HG03108 (cell line): Measurements from ENCODE around the gene DNASE2B.

ENCODE experiments used
- ATAC-seq: cut with Tn5 transposase; IDR thresholded peaks from one replicate; pipeline ENCODE4 v1.9.1; 2021; ENCODE audit warnings: moderate library complexity; ENCODE audit not compliant: unreplicated experiment

The DNASE2B gene

DNA sequence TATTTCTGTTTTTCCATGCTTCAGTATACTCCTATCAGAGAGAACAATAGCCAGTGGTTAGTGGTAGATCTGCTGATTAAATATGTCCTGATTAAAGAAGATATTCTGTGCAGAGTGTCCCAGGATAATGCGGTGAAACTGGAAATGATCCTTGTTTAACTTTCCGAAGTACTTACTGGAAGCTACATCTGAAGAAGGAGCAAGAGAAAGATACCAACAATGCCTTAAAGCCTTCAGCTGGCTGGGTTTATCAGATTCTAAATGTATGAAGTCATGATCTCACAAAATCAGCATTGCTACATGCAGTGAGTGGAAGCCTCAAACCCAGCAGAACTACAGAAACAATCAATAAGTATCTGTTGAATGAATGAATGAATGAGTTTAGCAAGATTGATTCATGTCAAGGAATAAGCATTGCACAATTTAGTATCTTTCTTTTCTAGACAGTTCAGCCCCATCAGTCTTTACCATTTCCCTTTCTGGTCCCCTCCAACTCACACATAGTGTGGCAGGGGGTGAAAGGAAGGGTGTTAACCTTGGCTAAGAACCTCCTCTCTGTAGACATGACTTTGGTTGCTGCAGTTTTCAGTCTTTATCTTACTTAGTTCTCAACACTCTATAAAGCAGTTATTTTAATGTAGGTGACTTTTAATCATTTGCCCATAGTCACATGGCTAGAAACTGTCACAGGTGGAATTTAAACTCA, 24.7 kb upstream of the DNASE2B start:
- ATAC-seq = no peak

DNA sequence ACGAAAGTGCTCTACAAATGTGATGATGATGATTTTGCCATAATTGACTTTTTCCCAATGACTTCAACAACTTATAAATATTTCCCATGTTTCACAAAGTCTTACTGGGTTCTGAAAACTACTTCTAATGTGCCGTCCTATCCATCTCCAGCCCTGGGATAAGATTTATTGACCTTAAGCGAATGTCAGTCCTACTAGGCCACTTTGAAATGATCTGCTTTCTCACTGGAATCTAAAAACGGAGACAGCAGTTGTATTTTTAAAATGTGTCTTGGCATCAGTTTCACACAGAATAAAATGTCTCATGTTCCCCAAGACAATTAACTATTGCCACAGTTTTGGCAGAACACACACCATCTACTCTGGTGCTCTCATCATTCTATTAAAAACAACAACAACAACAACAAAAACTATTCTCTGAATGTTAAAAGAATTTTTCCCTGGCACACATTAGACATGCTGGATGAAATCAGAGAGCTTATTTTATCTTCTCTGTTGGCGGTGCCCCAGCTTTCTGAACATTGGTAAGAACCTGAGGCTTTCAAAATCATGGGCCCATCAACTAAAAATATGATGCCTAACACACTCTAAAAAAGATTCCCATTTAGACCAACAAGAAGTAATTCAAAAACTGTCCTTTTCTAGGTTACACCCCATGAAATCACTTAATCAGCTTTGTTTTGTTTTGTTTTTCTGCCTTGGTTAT, 23.1 kb upstream of the DNASE2B start:
- ATAC-seq = no peak

DNA sequence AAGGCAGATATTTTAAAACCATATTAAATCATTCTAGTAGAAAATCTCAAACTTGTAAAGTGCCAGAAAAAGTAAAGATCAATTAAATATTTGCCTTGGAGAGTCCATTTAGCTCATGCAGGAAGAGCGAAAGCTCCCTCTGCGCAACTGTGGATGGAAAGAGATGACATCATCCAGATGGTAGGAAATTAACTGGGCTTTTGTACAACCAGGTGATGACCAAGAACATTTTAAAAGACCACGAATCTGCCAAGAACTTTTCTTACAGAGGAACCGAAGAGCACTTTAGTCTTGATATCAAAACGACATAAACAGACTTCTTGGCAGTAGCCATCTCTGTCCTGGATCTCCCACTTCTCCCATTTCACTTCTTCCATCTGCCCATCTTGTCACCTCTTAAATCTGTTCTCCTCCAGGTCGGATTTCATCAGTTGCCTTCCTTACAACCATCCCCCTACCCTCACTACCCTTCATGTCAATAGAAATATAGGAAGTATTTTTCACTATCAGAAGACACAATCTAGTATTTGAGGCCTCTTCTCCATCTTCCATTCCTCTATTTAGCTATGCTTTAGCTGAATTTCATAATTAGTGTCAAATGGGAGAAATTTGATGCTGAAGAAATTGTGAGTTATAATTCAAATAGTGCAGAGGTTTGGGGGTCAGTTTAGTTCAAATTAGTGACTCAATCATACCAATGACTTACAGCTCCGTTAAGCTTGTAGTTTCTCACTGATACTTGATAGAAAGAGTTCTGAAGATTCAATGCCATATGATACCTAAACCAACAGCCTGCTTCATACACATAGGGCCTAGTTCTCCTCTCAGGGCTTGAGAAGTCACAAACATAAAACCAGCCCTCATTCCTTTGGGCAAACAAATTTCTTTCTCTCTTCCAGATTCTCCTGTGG, 22.0 kb upstream of the DNASE2B start:
- ATAC-seq = no peak

DNA sequence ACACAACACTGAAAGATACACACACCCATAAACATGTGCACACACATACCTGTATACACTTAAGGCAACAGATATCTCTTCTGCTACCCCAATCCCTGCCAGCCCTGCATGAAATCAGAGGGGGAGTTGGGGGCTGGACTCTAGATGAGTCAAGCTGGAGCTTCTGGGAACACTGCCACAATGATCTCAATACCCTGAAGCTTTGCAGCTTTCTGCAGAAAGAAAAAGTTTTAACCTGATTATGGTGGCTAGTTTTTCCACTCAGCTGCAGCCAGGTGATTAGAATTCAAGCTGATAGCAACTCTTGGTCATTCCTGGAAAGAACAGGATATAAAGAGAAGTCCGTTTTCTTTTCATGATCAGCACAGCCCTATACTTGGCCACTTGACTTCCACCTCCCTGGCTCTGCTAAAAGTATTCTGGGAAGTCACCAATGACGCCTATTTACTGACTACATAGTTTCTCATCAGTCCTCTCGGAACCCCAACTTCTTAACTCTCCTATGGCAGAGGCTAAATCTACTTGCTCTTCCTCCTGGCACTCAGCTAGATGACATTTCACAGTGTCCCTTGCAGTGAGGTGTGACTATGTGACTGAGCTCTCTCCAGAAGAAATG, 20.7 kb upstream of the DNASE2B start:
- ATAC-seq = no peak

DNA sequence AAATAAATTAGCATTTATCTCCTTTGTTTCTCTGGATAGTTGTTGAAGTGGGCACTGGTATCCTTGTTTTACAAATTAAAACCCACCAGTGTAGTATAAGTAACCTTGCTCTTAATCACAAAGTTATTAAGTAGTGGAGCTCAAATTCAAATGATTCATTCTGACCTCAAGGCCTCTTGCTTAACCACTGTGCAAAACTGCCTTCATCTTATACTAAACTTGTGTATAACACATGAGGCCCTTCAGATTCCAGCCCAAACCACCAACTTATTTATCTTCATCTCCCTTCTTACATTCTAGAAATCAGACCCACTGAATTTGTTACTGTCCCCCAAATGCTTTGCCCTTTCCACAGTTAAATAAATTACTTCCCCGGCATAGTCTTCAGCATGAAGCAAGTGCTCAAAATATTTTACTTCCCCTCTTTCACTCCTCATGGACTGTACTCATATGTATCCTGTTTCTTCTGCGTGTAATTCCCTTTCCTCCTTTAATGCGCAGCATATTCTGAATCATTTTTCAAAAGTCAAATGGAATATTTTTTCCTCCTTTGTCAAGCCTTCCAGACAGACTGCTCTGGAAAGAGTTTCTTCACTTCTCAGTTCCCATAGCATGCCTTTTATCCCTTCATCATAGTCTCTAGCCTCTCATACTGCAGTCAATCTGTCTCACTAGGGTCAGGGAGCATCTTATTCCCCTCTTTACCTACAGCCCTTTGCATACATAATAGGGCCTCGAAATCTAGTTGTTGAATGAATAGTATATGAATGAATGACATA, 19.0 kb upstream of the DNASE2B start:
- ATAC-seq = no peak

DNA sequence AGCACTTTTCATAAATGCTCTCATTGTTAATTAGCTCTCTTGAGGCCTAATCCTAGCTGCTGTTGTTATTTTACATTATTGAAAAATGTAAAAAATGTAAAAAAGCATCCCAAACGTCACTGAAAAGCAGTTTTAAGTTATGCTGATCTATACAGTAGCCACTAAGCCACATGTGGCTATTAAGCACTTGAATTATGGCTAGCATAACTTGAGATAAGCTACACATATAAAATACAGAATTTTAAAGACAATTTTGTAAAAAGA, 18.4 kb upstream of the DNASE2B start:
- ATAC-seq = no peak

DNA sequence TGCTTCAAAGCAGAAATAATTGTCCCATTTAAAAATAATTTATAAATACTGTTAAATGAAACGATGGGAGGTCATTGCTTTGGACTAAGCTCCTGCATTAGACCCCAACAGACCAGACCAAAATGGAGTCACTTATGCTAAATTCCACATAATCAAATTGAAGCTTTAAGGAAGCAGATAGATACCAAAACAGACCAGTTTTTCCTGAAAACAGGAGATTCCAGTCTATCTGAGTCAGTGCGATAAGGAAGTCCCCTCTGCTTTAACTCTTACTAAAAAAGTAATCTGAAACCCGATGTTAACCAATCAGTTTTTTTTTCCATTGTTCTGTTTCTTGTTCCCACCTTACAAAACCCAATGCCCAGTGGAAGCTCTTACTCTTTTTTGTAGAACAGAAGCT, 16.2 kb upstream of the DNASE2B start:
- no peak for ATAC-seq

DNA sequence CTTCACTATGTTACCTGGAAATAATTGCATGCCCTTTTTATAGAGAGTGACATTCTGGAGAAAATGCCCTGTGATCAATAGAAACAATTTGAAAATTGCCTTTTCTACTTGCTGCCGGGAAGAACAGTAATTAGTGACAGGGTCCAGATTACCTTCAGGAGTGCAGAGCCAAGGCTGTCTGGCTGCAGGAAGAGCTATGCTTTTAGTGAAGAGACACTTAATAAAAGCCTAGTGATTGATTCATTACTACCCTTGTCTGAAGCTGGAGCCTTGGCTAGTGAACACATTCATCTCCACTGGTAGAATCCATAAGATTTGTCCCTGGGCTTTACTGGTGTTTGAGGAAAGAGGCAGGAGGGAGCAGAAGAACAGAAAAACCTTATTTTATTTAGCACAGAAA, 12.9 kb upstream of the DNASE2B start:
- no peak for ATAC-seq

DNA sequence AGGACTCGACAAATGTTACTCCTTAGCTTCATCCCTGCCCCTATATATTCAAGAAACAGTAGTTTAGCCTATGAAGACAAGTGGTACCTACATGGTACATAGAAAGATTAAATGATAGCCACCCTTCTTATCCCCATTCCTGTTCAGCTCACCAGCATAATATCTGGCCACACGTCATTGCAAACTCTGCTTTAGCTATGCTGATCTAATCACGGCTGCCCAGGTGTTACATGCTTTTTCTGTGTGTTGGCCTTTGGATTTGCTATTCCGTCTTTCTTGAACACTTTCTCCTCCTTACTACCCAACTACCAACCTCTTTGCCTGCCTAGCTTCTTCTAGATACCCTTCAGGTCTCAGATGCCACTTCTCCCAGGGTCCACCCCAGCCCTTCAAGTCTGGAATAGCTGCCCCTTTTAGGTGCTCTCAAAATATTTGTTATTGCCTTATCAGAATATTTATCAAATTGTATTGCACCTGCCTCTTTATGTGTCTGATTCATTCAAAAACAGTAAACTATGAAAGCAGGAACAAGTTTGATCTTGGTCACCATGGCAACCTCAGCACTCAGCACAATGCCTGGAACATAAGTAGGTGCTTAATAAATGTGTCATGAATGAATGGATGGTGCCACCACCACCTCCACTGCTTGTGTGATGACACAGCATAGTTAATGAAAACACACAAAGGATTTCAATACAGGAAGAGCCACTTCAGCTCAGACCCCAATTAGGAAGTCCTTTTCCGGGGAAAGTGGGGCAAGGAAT, 11.4 kb upstream of the DNASE2B start:
- ATAC-seq = no peak

DNA sequence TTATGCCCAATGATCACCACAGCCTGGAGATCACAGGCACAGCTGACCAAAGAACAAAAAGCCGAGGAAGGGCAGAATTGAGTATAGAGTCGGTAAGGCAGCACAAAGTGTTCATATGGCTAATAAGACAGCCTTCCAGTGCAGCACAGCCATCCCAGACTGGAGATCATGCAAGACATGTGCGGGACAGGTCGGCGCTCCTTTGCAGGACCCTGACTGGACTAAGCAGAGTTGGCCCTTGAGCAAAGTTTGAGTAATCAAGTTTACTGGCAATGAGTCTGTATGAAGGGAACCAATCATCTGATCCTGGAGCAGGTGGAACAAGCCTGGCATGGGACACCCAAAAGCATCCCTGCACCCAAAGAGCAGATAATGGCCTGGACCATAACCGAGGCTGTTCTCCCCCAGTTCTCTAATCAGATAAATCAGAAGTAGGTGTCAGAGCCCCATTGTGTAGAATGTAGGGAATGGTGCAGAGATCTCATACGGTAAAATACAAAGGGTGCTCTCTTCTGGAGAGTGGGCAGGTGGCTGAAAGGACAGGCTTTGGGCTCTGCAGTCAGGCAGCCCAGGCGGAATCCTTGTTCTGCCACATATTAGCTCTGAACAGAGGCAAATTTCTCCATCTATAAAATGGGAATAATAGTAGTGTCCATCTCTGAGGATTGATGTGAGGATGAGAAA, 10.7 kb upstream of the DNASE2B start:
- ATAC-seq = no peak

DNA sequence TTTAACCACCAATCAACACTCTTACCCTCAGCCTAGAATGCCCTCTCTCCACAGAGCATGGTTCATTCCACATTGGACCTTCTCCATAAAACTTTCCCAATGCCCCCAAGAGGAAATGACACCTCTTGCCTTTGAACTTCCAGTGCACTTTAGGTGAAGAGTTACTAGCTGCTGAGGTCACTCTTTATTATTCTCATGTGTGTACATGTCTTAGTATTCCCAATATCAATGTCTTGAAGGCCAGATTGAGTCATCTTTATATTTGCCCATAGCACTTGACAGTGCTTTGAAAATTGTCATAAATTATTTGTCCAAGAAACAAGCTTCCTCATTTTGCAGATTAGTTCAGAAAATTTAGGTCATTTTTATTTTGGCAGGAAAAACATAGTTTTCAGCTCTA, 8.1 kb upstream of the DNASE2B start:
- no peak for ATAC-seq

DNA sequence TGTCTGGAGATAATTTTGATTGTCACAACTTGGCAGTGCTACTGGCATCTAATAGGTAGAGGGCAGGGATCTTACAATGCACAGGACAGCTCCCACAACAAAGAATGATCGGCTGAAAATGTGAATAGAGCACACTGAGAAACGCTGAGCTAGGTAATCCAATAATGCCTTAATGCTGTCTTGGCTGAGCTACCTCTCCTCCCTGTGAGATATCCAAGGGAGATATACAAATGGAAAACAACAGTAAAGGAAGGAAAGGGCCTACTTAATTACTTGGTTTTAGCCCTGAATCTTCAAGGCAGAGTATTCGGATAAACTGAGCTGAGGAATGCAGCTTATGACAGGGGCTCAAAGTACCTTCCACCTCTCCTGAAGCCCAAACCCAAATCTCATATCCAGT, 2.9 kb downstream of the DNASE2B start:
- ATAC-seq = no peak

DNA sequence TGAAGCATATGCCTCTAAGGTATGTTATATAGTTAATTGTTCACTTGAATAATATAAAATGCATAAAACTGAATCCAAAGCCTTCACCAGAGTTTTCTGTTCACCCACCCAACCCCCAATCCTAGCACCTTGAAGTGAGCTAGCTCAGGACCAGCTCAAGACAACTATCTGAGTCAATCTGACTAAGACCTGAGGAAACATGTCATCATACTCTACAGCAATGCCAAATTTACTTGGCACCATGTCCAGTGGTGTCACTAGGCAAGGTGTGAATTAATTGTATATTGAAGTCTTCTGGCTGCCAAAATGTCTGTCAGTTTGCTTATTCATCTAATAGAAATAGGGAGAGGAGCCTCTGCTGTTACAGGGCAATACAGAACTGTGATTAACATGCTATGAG, 3.8 kb downstream of the DNASE2B start:
- no peak for ATAC-seq

DNA sequence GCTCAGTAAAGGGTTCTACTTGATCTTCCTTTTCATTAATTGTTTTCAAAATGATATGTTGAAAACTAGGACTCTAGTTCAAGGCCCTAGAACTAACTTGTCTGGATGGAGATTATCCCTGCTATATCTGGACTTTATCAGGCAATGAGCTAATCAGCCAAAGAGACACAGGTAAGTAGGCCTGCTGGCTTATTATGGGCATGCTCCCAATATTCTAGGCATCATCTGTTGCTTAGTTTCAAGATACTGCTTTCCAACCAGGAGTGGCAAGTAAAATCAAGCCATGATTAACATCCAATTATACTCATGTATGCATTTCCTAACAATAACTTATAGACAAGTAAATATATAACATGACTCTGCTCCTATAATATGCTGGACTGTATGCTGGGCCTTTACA, 4.2 kb downstream of the DNASE2B start:
- no peak for ATAC-seq

DNA sequence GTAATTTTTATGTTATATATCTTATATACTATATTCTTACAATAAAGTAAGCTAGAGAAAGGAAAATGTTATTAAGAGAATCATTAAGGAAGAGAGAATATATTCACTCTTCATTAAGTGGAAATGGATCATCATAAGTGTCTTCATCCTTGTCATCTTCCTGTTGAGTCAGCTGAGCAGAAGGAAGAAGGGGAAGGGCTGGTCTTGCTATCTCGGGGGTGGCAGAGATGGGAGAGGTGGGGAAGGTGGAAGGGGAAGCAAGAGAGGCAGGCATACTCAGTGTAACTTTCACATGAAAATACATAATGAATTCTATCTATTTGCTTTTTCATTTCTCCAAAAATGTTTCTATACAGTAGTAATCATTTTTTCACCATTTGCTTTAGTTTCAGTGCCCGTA, 5.1 kb downstream of the DNASE2B start:
- ATAC-seq = no peak

DNA sequence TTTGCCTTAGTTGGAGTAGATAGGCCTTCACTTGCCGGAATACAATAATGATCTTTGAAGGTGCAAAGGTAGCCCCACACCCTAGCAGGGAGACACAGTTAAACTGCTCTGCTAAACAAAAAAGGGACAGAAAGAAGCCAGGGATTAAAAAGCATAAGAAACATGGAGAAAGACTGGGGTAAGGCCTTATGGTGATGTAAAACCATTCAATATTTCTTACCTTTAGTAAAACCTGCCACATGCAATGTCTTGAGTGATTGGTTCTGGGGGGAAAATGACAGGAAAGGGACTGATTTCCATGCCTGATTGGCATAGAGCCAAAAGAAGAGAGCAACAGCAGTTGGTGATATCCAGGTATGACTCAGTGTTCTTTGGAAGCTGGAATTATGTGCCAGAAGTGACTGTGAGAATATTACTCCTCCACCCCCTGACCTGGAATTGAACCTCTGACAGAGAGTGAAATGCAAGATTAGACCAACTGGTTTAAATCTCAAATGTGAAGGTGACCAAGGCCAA, 8.1 kb downstream of the DNASE2B start:
- no peak for ATAC-seq

DNA sequence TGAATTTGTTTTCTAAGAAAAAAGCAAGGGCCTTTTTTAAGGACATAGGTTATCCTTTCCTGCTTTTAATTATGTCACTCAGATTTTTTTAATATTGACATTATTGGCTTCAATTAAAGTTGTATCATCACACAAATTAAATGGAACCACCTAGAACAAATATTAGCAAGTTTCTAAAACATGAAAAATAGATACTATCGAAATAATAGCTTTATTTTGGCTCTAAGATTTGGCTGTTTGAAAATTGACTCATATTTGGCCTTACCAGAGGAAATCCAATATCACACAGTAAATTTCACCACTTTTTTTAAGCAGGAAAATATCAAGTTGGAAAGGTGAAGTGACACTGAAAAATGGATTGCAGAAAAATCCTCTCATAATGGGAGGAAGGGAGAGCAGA, 9.2 kb downstream of the DNASE2B start:
- no peak for ATAC-seq

DNA sequence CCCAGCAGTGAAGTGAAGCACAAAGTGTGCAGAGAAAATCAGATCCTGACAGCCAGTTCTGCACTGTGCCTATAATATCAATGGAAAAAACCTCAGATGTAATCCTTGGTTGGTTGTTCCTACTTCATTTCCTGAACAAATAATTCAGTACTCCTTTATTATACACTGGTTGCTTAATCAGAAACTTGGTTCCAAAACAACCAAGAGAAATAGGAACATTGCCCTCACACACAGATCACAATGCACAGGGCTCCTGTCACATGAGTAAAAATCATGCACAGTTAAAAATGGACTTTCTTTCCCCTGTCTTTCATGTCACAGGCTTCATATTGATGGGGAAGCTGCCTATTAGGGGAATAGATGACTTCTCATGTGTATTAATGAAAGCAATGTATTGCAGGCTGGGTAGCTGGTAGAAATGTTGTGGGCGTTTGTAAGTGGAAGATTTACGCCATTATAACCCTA, 9.7 kb downstream of the DNASE2B start:
- no peak for ATAC-seq

DNA sequence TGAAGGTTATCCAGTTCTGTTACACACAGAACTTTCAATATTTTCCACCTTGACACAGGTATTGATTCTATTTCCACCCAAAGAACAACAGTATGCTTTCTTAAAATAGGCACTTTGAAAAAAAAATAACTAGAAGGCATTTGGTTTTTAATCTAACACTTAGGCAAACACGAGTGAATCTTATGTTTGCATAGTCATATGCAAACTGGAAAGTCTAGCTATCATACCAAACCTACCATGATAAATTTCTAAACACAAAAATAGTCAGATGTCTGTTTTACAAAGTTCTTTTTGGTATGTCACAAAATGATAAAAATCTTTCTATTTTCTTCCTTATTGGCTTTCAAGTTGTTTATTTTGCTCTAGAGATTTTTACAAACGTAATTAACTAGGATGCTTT, 11.6 kb downstream of the DNASE2B start:
- no peak for ATAC-seq
